HepG2 (cell line): ENCODE results near the gene MAP2K5. TPM values are rescaled to one million over a fixed set of nuclear protein-coding genes. Genes with fewer than 3 reads are reported as not detected.

Experiments
- ARNT2 ChIP-seq: sonication (generic); formaldehyde crosslinking; IDR thresholded peaks from 2 replicates; pipeline ENCODE4 v1.8.0; 2022; ENCODE audit warnings: mild to moderate bottlenecking, low read depth, missing genetic modification reagents, moderate library complexity
- MEIS1 ChIP-seq: sonication (generic); formaldehyde crosslinking; IDR thresholded peaks from 2 replicates; pipeline ENCODE4 v1.9.0; 2021; ENCODE audit warnings: mild to moderate bottlenecking, missing genetic modification reagents, moderate library complexity, borderline replicate concordance
- NFIC ChIP-seq: IDR thresholded peaks from 2 replicates; pipeline ENCODE4 v1.6.1; 2012; ENCODE audit warnings: mild to moderate bottlenecking, low read length, inconsistent platforms
- NR2C2 ChIP-seq: sonication (generic); formaldehyde crosslinking; IDR thresholded peaks from 2 replicates; pipeline ENCODE4 v1.4.0; 2020; ENCODE audit warnings: missing genetic modification reagents, mild to moderate bottlenecking, moderate library complexity, borderline replicate concordance
- SMAD3 ChIP-seq: sonication (generic); formaldehyde crosslinking; IDR thresholded peaks from 2 replicates; pipeline ENCODE4 v1.4.0; 2020; ENCODE audit warnings: missing genetic modification reagents
- TBX3 ChIP-seq: fragments of 450-650 bp; IDR thresholded peaks from 2 replicates; pipeline ENCODE4 v1.6.1; 2017; ENCODE audit warnings: antibody characterized with exemption, mild to moderate bottlenecking, inconsistent platforms, borderline replicate concordance
- ZFYVE20 ChIP-seq: sonication (generic); formaldehyde crosslinking; IDR thresholded peaks from 2 replicates; pipeline ENCODE4 v1.8.0; 2023; ENCODE audit warnings: low read depth, mild to moderate bottlenecking, moderate library complexity, missing genetic modification reagents, borderline replicate concordance
- ZNF343 ChIP-seq: sonication (generic); formaldehyde crosslinking; IDR thresholded peaks from 2 replicates; pipeline ENCODE4 v1.4.0; 2020; ENCODE audit warnings: mild to moderate bottlenecking, missing genetic modification reagents
- ZNF773 ChIP-seq: sonication (generic); formaldehyde crosslinking; IDR thresholded peaks from 2 replicates; pipeline ENCODE4 v1.4.0; 2020; ENCODE audit warnings: missing genetic modification reagents, borderline replicate concordance
- polyA plus RNA-seq, 8 experiments: library from polyadenylated mRNA; depleted of rRNA in 3 of 8; stranded (reverse) in 7 of 8; unstranded in 1 of 8; fragments of >200 nt; fragmentation: Illumina TruSeq in 4 of 8; extraction: Trizol in 4 of 8; gene quantifications; 2 replicates each; pipeline versions ENCODE4 v1.2.1 to v1.2.3, GENCODE V29; 2011 to 2016; ENCODE audit warnings: low read depth in 4 of 8, missing spikeins in 1 of 8, mixed read lengths in 1 of 8; ENCODE audit not compliant: insufficient read depth in 1 of 8
- total RNA-seq, 5 experiments: library from RNA; depleted of rRNA; stranded (reverse); fragments of >200 nt; fragmentation: Illumina TruSeq; extraction: Trizol; gene quantifications; 2 replicates each; pipeline ENCODE4 v1.2.3, GENCODE V29; 2016; ENCODE audit warnings: low read depth in 1 of 5
- TF ChIP-seq, protein P1 (sequence below): sonication (generic); formaldehyde crosslinking; conservative IDR thresholded peaks from 2 replicates; pipeline ENCODE4 v1.4.0; 2020; ENCODE audit warnings: missing genetic modification reagents
- TF ChIP-seq, protein P2 (sequence below): sonication (generic); formaldehyde crosslinking; IDR thresholded peaks from 2 replicates; pipeline ENCODE4 v1.4.0; 2020; ENCODE audit warnings: low read depth, mild to moderate bottlenecking, missing genetic modification reagents
- TF ChIP-seq, protein P3 (sequence below): IDR thresholded peaks from 2 replicates; pipeline ENCODE4 v1.6.1; 2016; ENCODE audit warnings: missing genetic modification reagents, missing compliant biosample characterization
- TF ChIP-seq, protein P4 (sequence below): sonication (generic); formaldehyde crosslinking; conservative IDR thresholded peaks from 2 replicates; pipeline ENCODE4 v1.4.0; 2020; ENCODE audit warnings: missing genetic modification reagents
- TF ChIP-seq, protein P5 (sequence below): sonication (generic); formaldehyde crosslinking; IDR thresholded peaks from 2 replicates; pipeline ENCODE4 v1.4.0; 2020; ENCODE audit warnings: mild to moderate bottlenecking, missing genetic modification reagents
- TF ChIP-seq, protein P6 (sequence below): sonication (generic); formaldehyde crosslinking; IDR thresholded peaks from 2 replicates; pipeline ENCODE4 v1.4.0; 2020; ENCODE audit warnings: missing genetic modification reagents, borderline replicate concordance
- TF ChIP-seq, protein P7 (sequence below): sonication (generic); formaldehyde crosslinking; IDR thresholded peaks from 2 replicates; pipeline ENCODE4 v1.8.0; 2022; ENCODE audit warnings: low read depth, missing genetic modification reagents

Gene MAP2K5
- total and polyA plus RNA-seq, 2 of the 13 experiments (the other 11 are each of a cell fraction or from before 2014, with no cell fraction given) = 4.0 to 4.3 TPM

DNA sequence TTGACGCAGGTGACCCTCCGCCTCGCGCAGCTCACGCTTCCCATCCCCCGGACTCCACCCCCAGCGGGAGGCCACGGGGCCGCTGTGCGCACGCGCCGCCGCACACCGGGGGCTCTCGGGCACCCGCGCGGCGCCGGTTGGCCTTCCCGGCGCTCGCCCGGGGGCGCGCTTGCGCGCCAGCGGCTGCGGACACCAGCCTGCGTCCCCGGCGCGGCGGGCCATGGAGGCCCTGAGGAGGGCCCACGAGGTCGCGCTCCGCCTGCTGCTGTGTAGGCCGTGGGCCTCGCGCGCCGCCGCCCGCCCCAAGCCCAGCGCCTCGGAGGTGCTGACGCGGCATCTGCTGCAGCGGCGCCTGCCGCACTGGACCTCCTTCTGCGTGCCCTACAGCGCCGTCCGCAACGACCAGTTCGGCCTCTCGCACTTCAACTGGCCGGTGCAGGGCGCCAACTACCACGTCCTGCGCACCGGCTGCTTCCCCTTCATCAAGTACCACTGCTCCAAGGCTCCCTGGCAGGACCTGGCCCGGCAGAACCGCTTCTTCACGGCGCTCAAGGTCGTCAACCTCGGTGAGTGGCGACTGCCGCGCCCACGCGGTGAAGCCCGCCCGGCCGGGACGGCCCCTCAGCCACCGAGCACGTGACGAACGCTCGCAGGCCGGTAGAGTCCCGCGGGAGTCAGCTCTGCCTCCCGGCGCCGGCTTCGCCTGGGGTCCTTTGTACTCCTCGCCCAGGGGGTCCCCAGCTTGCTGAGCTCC, 21.3 kb upstream of the MAP2K5 start, which contains the start of gene C15orf61 (continued):
- TF ChIP-seq, protein P1, sequence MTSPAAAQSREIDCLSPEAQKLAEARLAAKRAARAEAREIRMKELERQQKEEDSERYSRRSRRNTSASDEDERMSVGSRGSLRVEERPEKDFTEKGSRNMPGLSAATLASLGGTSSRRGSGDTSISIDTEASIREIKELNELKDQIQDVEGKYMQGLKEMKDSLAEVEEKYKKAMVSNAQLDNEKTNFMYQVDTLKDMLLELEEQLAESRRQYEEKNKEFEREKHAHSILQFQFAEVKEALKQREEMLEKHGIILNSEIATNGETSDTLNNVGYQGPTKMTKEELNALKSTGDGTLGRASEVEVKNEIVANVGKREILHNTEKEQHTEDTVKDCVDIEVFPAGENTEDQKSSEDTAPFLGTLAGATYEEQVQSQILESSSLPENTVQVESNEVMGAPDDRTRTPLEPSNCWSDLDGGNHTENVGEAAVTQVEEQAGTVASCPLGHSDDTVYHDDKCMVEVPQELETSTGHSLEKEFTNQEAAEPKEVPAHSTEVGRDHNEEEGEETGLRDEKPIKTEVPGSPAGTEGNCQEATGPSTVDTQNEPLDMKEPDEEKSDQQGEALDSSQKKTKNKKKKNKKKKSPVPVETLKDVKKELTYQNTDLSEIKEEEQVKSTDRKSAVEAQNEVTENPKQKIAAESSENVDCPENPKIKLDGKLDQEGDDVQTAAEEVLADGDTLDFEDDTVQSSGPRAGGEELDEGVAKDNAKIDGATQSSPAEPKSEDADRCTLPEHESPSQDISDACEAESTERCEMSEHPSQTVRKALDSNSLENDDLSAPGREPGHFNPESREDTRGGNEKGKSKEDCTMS (CRISPR knock-in tag) = no peak
- TF ChIP-seq, protein P2, sequence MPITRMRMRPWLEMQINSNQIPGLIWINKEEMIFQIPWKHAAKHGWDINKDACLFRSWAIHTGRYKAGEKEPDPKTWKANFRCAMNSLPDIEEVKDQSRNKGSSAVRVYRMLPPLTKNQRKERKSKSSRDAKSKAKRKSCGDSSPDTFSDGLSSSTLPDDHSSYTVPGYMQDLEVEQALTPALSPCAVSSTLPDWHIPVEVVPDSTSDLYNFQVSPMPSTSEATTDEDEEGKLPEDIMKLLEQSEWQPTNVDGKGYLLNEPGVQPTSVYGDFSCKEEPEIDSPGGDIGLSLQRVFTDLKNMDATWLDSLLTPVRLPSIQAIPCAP (CRISPR knock-in tag) = no peak
- TF ChIP-seq SMAD3 (CRISPR knock-in tag) = peak; percentile 63; the same call in 1 of the 2 replicates
- TF ChIP-seq, protein P3, sequence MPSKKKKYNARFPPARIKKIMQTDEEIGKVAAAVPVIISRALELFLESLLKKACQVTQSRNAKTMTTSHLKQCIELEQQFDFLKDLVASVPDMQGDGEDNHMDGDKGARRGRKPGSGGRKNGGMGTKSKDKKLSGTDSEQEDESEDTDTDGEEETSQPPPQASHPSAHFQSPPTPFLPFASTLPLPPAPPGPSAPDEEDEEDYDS (CRISPR knock-in tag) = peak; percentile 25; the same call in 1 of the 2 replicates
- 0 out of 2 replicates have a peak, but pooled peaks have one; percentile 78 for TF ChIP-seq ZNF773 (CRISPR knock-in tag)
- peak; percentile 87 for TF ChIP-seq NR2C2 (CRISPR knock-in tag)
- peak; percentile 89; the same call in 1 of the 2 replicates for TF ChIP-seq ZFYVE20 (CRISPR knock-in tag)
- peak; percentile 75; the same call in 1 of the 2 replicates for TF ChIP-seq MEIS1
- TF ChIP-seq, protein P4, sequence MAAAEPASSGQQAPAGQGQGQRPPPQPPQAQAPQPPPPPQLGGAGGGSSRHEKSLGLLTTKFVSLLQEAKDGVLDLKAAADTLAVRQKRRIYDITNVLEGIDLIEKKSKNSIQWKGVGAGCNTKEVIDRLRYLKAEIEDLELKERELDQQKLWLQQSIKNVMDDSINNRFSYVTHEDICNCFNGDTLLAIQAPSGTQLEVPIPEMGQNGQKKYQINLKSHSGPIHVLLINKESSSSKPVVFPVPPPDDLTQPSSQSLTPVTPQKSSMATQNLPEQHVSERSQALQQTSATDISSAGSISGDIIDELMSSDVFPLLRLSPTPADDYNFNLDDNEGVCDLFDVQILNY = peak; percentile 48; the same call in 1 of the 2 replicates
- no peak for TF ChIP-seq NFIC
- TF ChIP-seq, protein P5, sequence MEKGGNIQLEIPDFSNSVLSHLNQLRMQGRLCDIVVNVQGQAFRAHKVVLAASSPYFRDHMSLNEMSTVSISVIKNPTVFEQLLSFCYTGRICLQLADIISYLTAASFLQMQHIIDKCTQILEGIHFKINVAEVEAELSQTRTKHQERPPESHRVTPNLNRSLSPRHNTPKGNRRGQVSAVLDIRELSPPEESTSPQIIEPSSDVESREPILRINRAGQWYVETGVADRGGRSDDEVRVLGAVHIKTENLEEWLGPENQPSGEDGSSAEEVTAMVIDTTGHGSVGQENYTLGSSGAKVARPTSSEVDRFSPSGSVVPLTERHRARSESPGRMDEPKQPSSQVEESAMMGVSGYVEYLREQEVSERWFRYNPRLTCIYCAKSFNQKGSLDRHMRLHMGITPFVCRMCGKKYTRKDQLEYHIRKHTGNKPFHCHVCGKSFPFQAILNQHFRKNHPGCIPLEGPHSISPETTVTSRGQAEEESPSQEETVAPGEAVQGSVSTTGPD = 0 out of 2 replicates have a peak, but pooled peaks have one; percentile 42
- peak; percentile 99 for TF ChIP-seq ZNF343 (CRISPR knock-in tag)
- TF ChIP-seq, protein P6, sequence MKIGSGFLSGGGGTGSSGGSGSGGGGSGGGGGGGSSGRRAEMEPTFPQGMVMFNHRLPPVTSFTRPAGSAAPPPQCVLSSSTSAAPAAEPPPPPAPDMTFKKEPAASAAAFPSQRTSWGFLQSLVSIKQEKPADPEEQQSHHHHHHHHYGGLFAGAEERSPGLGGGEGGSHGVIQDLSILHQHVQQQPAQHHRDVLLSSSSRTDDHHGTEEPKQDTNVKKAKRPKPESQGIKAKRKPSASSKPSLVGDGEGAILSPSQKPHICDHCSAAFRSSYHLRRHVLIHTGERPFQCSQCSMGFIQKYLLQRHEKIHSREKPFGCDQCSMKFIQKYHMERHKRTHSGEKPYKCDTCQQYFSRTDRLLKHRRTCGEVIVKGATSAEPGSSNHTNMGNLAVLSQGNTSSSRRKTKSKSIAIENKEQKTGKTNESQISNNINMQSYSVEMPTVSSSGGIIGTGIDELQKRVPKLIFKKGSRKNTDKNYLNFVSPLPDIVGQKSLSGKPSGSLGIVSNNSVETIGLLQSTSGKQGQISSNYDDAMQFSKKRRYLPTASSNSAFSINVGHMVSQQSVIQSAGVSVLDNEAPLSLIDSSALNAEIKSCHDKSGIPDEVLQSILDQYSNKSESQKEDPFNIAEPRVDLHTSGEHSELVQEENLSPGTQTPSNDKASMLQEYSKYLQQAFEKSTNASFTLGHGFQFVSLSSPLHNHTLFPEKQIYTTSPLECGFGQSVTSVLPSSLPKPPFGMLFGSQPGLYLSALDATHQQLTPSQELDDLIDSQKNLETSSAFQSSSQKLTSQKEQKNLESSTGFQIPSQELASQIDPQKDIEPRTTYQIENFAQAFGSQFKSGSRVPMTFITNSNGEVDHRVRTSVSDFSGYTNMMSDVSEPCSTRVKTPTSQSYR (CRISPR knock-in tag) = peak; percentile 11; the same call in 1 of the 2 replicates
- TF ChIP-seq TBX3 = no peak
- peak; percentile 94 for TF ChIP-seq ARNT2
- TF ChIP-seq, protein P7, sequence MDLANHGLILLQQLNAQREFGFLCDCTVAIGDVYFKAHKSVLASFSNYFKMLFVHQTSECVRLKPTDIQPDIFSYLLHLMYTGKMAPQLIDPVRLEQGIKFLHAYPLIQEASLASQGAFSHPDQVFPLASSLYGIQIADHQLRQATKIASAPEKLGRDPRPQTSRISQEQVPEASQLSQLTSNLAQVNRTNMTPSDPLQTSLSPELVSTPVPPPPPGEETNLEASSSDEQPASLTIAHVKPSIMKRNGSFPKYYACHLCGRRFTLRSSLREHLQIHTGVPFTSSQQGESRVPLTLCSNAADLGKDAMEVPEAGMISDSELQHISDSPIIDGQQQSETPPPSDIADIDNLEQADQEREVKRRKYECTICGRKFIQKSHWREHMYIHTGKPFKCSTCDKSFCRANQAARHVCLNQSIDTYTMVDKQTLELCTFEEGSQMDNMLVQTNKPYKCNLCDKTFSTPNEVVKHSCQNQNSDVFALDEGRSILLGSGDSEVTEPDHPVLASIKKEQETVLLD (CRISPR knock-in tag) = peak; percentile 93
